ENCODE measurements around the gene CERK.

GRCh38 chr22:46684706-46685105 is 53.3 kb downstream of the CERK start:
- TF ChIP-seq CTCF (IDR thresholded peaks at IDR 0.05) (no peak), POLR2A (IDR thresholded peaks at IDR 0.05) (no peak)

Measured in esophagus squamous epithelium (tissue), 4 donors.